NCI-H128 (cell line): ENCODE data around the gene GNA15.

ENCODE experiments used
- DNase-seq: peaks from one replicate; lab custom pipeline; 2025; ENCODE audit not compliant: unreplicated experiment; lab: John Stamatoyannopoulos, UW

The GNA15 gene

DNA sequence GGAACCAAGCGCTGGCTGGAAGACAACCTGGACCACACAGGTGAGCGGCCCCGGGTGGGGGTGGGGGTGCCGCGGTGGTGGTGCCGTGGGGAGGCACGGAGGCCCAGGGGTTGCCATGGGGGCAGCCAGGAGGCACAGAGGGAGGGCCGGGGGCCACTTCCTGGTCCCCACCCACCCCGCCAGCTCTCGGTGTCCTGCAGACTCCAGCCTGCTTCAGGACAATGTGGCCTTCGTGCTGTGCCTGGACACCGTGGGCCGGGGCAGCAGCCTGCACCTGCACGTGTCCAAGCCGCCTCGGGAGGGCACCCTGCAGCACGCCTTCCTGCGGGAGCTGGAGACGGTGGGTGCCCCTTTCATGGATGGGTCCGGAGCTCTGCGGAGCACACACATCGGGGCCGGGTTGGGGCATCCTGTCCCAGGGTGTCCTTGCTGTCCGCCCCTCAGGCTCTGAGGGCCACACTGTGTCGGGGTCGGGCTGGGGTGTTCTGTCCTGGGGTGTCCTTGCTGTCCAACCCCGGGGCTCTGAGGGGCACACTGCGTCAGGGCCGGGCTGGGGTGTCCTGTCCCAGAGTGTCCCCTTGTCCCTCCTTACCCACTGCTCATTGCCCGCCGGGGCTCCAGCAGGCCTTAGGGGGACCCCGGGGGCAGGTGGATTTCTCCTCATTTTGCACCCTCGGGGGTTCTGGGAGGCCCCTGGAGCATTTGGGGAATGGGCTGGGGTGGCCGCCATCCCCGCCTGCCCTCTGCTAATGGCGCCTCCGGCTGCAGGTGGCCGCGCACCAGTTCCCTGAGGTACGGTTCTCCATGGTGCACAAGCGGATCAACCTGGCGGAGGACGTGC, 68.2 kb downstream of the GNA15 start:
- no peak for DNase-seq

DNA sequence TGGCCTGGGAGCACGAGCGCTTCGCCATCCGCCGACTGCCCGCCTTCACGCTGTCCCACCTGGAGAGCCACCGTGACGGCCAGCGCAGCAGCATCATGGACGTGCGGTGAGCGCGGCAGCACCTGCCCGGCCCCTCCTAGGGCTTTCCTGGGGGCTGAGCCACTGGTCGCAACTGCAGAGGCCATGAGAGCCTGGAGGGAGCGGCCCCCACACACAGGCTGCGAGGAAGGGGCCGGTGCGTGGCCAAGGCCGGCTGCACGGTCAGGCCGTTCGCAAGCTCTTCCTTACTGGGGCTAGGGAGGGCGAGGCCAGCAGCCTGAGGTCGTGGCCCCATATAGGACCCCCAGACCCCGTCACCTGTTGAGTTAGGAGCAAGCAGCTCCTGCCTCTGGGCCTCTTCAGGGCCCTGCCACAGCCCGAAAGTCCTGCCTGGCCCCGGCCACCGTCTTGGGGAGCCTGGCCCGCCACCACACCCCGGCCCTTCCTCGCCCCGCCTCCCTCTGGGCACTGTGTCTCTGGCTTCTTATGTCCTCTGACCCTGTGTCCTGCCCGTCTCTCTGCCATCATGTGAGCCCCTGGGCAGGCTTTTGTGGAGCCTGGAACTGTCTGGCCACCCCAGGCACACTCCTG, 68.9 kb downstream of the GNA15 start:
- no peak for DNase-seq

- DNase-seq, result no peak
These were observed 70.6 kb downstream of the GNA15 start for GRCh38 chr19:3206216-3206953.

DNA sequence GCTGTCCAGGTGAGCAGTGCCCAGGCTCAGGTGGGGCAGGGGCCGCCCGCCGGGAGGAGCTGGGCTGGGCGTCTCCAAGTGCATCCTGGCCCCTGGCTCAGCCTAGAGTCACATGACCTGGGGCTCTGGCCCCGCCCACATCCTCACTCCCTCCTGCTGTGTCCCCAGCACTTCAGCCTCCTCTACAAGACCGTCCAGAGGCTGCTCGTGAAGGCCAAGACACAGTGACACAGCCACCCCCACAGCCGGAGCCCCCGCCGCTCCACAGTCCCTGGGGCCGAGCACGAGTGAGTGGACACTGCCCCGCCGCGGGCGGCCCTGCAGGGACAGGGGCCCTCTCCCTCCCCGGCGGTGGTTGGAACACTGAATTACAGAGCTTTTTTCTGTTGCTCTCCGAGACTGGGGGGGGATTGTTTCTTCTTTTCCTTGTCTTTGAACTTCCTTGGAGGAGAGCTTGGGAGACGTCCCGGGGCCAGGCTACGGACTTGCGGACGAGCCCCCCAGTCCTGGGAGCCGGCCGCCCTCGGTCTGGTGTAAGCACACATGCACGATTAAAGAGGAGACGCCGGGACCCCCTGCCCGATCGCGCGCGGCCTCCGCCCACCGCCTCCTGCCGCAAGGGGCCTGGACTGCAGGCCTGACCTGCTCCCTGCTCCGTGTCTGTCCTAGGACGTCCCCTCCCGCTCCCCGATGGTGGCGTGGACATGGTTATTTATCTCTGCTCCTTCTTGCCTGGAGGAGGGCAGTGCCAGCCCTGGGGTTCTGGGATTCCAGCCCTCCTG, 71.8 kb downstream of the GNA15 start:
- DNase-seq, result no peak

DNA sequence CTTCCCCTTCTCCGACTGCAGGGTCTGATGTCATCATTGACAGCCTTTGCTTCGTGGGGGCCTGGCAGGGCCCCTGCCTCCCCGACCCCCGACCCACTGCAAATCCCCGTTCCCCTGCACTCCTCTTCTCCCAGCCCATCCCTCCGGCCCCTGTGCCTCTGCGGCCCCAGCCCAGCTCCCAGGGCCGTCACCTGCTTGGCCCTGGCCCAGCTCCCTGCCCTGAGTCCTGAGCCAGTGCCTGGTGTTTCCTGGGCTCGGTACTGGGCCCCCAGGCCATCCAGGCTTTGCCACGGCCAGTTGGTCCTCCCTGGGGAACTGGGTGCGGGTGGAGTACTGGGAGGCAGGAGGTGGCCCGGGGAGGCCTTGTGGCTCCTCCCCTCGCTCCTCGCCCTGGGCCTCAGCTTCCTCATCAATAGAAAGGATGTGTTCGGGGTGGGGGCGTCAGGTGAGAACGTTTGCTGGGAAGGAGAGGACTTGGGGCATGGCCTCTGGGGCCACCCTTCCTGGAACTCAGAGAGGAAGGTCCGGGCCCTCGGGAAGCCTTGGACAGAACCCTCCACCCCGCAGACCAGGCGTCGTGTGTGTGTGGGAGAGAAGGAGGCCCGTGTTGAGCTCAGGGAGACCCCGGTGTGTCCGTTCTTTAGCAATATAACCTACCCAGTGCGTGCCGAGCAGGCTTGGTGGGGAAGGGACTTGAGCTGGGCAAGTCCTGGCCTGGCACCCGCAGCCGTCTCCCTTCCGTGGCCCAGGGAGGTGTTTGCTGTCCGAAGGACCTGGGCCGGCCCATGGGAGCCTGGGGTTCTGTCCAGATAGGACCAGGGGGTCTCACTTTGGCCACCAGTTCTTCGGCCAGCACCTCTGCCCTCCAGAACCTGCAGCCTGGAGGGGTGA, 72.7 kb downstream of the GNA15 start:
- no peak for DNase-seq

DNA sequence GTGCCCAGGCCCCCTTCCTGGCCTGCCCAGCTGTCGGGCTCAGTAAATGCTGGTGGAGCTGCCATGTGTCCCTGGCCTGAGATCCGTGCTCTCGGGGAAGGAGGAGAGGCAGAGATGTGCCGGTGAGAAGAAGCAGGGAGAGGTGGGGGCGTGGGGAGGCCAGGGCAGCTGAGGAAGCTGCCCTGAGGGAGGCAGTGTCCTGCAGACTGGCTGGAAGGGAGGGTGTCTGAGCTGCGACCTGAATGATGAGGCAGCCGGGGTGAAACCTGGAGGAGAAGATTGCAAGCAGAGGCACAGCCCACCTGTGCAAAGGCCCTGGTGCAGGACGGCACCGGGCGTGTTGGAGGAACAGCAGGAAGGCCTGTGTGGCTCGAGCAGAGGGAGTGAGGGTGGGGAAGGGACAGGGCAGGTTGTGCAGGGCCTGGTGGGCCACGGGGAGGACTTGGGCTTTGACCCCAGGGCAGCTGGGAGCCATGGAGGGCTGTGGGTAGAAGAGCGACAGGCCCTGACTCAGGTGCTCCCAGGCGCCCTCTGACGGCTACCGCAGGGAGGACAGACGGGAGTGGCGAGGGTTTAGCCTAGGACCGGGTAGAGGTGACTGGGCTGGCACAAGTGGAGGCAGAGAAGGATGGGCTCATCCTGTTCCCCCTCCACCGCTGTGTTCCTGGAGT, 74.6 kb downstream of the GNA15 start:
- no peak for DNase-seq

GRCh38 chr19:3211191-3211590, 75.4 kb downstream of the GNA15 start:
- no peak for DNase-seq

- DNase-seq, result no peak
These were observed 77.3 kb downstream of the GNA15 start for GRCh38 chr19:3213159-3213558.
